WI38 (cell line): ENCODE measurements around the gene RBM47.

Source experiments
- H3K4me3 ChIP-seq: 2 replicates; pipeline ENCODE4 v1.5.1; 2011; ENCODE audit warnings: low read depth, mild to moderate bottlenecking, control low read depth, low read length
- CTCF ChIP-seq: IDR thresholded peaks from 2 replicates; pipeline ENCODE4 v1.5.1; 2012; ENCODE audit warnings: low read depth, mild to moderate bottlenecking, control low read depth, low read length

RBM47 gene

DNA sequence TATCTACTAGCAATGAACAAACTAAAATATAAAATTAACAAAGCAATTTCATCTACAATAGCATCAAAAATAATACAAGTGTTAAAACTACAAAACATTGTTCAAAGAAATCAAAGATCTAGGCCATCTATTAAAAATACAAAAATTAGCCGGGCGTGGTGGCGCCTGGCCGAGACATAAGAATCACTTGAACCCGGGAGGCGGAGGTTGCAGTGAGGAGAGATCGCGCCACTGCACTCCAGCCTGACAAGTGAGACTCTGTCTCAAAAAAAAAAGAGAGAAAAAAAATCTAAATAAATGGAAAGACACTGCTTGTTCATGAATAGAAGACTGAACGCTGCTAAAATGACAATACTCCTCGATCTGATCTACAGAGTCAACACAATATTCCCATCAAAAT is 139.2 kb downstream of the RBM47 start:
- no peak overlapping the region for H3K4me3 ChIP-seq
- no peak for TF ChIP-seq CTCF

DNA sequence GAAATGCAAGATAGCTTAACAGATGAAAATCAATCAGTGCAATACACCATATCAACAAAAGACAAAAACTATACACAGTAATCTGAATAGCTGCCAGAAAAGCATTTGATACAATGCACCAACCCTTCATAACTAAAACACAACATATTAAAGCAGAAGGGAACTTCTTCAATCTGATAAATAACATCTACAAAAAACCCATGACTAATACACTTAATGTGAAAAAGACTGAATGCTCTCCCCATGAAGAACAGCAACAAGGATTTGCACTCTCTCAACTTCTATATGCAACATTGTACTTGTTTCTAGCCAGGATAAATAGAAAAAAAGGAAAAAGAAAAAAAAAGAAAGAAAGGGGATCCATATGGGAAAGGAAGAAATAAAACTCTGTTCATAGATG is 139.7 kb downstream of the RBM47 start:
- no peak for TF ChIP-seq CTCF
- H3K4me3 ChIP-seq = no peak overlapping the region

DNA sequence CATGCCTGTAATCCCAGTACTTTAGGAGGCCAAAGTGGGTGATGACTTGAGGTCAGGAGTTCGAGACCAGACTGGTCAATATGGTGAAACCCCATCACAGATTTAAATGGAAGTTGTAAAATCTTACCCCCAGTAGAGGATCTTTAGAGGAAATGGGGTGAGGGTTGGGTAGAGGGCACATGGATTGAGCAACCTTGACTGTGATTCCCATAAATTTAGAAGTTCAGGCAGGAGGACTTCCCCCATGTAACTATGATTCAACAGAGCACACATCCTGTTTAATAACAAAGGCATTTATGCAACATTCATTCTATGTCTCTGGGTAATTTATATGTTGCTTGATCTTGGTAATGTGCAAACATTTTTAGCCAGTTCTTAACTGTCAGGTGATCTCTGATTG is 143.1 kb downstream of the RBM47 start:
- H3K4me3 ChIP-seq = no peak overlapping the region
- no peak for TF ChIP-seq CTCF

DNA sequence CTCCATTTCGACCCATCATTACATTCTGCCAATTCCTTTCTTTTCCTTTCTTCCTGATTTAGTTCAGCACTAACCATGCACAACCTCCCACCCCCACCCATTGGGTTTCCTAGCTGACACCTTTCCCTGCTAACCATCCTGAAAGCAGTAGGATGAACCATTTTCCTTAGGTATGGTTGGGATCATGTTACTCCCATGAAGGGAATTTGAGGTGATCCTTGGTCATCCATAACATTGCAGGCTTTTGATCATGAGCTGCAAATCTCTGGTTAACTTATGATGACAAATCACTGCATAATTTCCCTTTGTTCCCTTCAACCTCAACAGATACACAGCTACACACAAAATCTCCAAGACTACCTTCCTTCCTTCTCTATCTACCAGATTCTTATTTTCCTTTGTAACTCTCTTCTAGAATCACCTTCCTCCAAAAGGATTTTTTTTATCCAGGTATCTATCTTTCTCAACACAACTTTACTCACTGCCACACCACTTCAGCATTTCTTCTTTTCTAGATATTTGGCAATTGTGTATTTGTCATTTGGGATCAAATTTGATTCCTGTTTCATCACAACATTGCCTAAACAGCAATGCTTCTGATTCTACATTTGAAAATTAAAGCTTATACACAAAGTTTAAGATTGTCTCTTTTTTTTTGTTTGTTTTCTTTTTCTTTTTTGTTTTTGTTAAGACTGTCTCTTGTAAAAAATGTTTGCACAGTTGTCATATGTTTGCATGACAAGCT is 145.1 kb downstream of the RBM47 start:
- H3K4me3 ChIP-seq = no peak overlapping the region
- TF ChIP-seq CTCF = no peak

DNA sequence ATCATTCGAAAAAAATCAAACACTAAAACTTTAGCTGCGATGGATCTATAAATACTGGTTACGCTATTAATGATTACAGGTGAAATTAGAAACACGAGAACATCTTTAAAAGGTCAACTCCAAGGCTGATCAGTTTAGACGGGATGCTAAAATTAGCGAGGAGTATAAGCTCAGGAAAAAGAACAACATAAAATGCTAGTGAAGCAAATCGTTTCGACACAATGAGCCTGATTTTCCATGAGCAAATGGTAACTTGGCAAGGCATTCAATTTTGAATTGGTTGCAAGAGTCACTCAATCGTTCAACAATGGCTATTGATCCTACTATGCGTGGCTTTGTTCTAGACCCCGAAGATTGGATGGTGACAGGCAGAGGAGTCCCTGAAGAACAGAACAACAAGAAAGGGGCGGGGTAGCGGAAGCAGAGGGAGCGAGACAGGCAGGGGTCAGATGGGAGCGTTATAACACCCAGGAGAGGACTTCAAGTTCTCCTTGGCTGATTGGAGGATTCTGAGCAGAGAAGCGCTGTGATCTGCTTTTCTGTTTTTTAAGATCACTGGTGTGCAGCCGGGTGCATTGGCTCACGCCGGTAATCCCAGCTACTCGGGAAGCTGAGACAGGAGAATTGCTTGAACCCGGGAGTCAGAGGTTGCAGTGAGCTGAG is 146.5 kb downstream of the RBM47 start:
- TF ChIP-seq CTCF = no peak

DNA sequence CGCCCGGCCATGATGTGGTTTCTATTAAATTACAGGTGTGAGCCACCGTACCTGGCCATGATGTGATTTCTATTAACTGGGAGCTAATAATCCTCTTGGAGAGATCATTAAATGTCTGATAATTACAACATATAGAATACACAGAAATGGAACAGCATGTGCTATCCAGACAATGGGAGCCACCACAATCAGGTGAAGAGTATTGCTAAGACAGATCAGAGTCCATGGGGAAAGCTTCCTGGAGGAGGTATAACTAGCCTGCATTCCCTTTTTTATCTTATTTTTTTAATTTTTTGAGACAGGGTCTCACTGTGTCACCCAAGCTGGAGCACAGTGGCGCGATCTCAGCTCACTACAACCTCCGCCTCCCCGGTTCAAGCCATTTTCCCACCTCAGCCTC is 147.7 kb downstream of the RBM47 start:
- TF ChIP-seq CTCF = no peak
- H3K4me3 ChIP-seq = no peak overlapping the region

More for the DNA sequence above, 146.5 kb downstream of the RBM47 start:
- no peak overlapping the region for H3K4me3 ChIP-seq

DNA sequence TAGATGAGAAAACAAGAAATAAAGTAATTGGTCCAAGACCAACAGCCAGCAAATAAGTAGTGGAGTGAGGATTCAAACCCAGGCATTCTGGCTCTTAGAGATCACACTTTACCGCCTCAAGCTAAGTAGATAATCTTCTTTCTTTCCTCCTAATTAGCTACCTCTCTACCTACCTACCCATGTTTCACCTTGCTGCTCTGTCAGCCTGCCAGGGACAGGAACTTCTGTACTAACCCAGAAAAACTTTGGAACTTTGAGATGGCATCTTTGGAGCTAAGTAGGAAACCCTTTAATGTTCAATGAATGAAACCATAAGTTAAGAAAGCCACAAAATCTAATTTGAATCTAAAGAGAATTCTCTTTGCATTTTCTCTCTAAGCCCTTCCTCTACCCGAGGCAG is 149.4 kb downstream of the RBM47 start:
- H3K4me3 ChIP-seq = no peak overlapping the region
- no peak for TF ChIP-seq CTCF
